Osteoblast (primary cell): ENCODE measurements around the gene NCLN. TPM values are rescaled to one million over a fixed set of nuclear protein-coding genes. Genes with fewer than 3 reads are reported as not detected.
"Not testable (repeated sequence)": the region's sequence is repeated elsewhere in the genome, so short reads cannot be mapped to it uniquely, and the experiment has no call there.

ENCODE experiments used
- DNase-seq: peaks from one replicate; pipeline ENCODE4 v3.0.0; 2011; ENCODE audit warnings: low spot score, mixed read lengths; ENCODE audit not compliant: insufficient read length; ENCODE audit errors: missing footprints
- H2AFZ ChIP-seq: 2 replicates; pipeline ENCODE4 v1.6.0; 2011; ENCODE audit warnings: mild to moderate bottlenecking, low read length
- H3K27ac ChIP-seq: 2 replicates; pipeline ENCODE4 v1.5.1; 2011; ENCODE audit warnings: mild to moderate bottlenecking, low read depth, low read length, moderate library complexity
- H3K27me3 ChIP-seq: 2 replicates; pipeline ENCODE4 v1.6.0; 2012; ENCODE audit warnings: mild to moderate bottlenecking, control low read depth, inconsistent platforms, low read length, moderate library complexity; ENCODE audit not compliant: insufficient read depth
- H3K36me3 ChIP-seq: 2 replicates; pipeline ENCODE4 v1.5.1; 2011; ENCODE audit warnings: mild to moderate bottlenecking, low read length, control low read depth, moderate library complexity; ENCODE audit not compliant: insufficient read depth
- H3K4me1 ChIP-seq: 2 replicates; pipeline ENCODE4 v1.5.1; 2011; ENCODE audit warnings: mild to moderate bottlenecking, low read length, control low read depth, moderate library complexity; ENCODE audit not compliant: insufficient read depth
- H3K4me2 ChIP-seq: 2 replicates; pipeline ENCODE4 v1.6.0; 2011; ENCODE audit warnings: mild to moderate bottlenecking, low read length; ENCODE audit not compliant: insufficient read depth
- H3K4me3 ChIP-seq: fragments of 200-600 bp; sonication (generic); 3 replicates; pipeline ENCODE4 v1.5.1; 2012; ENCODE audit warnings: mild to moderate bottlenecking, low read length, inconsistent platforms; ENCODE audit not compliant: insufficient read depth
- H3K79me2 ChIP-seq: 2 replicates; pipeline ENCODE4 v1.6.0; 2012; ENCODE audit warnings: mild to moderate bottlenecking, low read length, control low read depth, inconsistent platforms; ENCODE audit not compliant: insufficient read depth
- H3K9me3 ChIP-seq: 2 replicates; pipeline ENCODE4 v1.5.1; 2011; ENCODE audit warnings: low read depth, low read length, control low read depth
- H4K20me1 ChIP-seq: 2 replicates; pipeline ENCODE4 v1.6.0; 2012; ENCODE audit warnings: mild to moderate bottlenecking, low read length, control low read depth; ENCODE audit not compliant: insufficient read depth
- CTCF ChIP-seq: IDR thresholded peaks from 2 replicates; pipeline ENCODE4 v1.5.1; 2011; ENCODE audit warnings: mild to moderate bottlenecking, low read depth, low read length, moderate library complexity; ENCODE audit errors: extremely low read depth
- total RNA-seq: library from RNA; depleted of rRNA; stranded (reverse); fragments of >200 nt; gene quantifications from 2 replicates; pipeline ENCODE4 v1.2.3, GENCODE V29; 2012

The NCLN gene
- total RNA-seq, 1 donor: 39.4 TPM

GRCh38 chr19:3198901-3199700, 13.4 kb downstream of the NCLN start:
- no peak overlapping the region for H3K4me3 ChIP-seq
- H3K4me1 ChIP-seq: no peaks in the 10 kb centered on the region
- TF ChIP-seq CTCF: no peak
- H4K20me1 ChIP-seq: peaks cover 3% of the 10 kb centered on the region
- H3K36me3 ChIP-seq: peaks cover 4% of the 10 kb centered on the region
- H3K9me3 ChIP-seq: no peaks in the 10 kb centered on the region
- H2AFZ ChIP-seq: no peak overlapping the region
- H3K27ac ChIP-seq: no peak overlapping the region
- H3K4me2 ChIP-seq: no peak overlapping the region
- no peaks in the 10 kb centered on the region for H3K27me3 ChIP-seq
- H3K79me2 ChIP-seq: peaks cover 3% of the 10 kb centered on the region
- DNase-seq: no peak

- Histone ChIP-seq H3K27me3 (no peaks in the 10 kb centered on the region), H3K36me3 (peaks cover 5% of the 10 kb centered on the region), H3K79me2 (no peaks in the 10 kb centered on the region), H3K27ac (no peak overlapping the region), H3K9me3 (no peaks in the 10 kb centered on the region), H3K4me3 (no peak overlapping the region), H4K20me1 (no peaks in the 10 kb centered on the region), H2AFZ (no peak overlapping the region), H3K4me2 (no peak overlapping the region), H3K4me1 (no peaks in the 10 kb centered on the region)
- DNase-seq: no peak
- no peak for TF ChIP-seq CTCF
These were observed 15.5 kb downstream of the NCLN start for GRCh38 chr19:3201072-3201700.

GRCh38 chr19:3201911-3202310, 16.2 kb downstream of the NCLN start:
- Histone ChIP-seq H3K9me3 (no peaks in the 10 kb centered on the region), H3K79me2 (no peaks in the 10 kb centered on the region), H3K27me3 (no peaks in the 10 kb centered on the region), H3K27ac (no peak overlapping the region), H2AFZ (no peak overlapping the region), H3K4me2 (no peak overlapping the region), H3K4me1 (no peaks in the 10 kb centered on the region), H3K36me3 (peaks cover 12% of the 10 kb centered on the region), H3K4me3 (no peak overlapping the region), H4K20me1 (no peaks in the 10 kb centered on the region)
- no peak for TF ChIP-seq CTCF
- no peak for DNase-seq

GRCh38 chr19:3202346-3202745, 16.6 kb downstream of the NCLN start:
- Histone ChIP-seq H3K9me3 (no peaks in the 10 kb centered on the region), H3K4me1 (no peaks in the 10 kb centered on the region), H3K4me2 (no peak overlapping the region), H3K27ac (no peak overlapping the region), H2AFZ (no peak overlapping the region), H3K79me2 (no peaks in the 10 kb centered on the region), H3K4me3 (no peak overlapping the region), H3K36me3 (peaks cover 16% of the 10 kb centered on the region), H3K27me3 (no peaks in the 10 kb centered on the region), H4K20me1 (no peaks in the 10 kb centered on the region)
- DNase-seq: no peak
- no peak for TF ChIP-seq CTCF

- H3K4me3 ChIP-seq, H3K27ac ChIP-seq, H3K4me2 ChIP-seq, H4K20me1 ChIP-seq, H3K9me3 ChIP-seq, H3K79me2 ChIP-seq, DNase-seq, H3K4me1 ChIP-seq, H3K27me3 ChIP-seq, H2AFZ ChIP-seq: not testable (repeated sequence)
- peaks cover 18% of the 10 kb centered on the region for H3K36me3 ChIP-seq
These were observed 17.2 kb downstream of the NCLN start for GRCh38 chr19:3202895-3203294.
